Endodermal cell (in vitro differentiated cells): Measurements from ENCODE around the gene TSC22D2. TPM values are rescaled to one million over a fixed set of nuclear protein-coding genes. Genes with fewer than 3 reads are reported as not detected.

Source experiments
- DNase-seq: peaks from one replicate; pipeline ENCODE4 v3.0.0-alpha.2; 2017
- H3K27ac ChIP-seq: 2 replicates; pipeline ENCODE4 v1.5.1; 2013; ENCODE audit warnings: mild to moderate bottlenecking, low read depth, low read length, moderate library complexity
- H3K27me3 ChIP-seq: 2 replicates; pipeline ENCODE4 v1.6.1; 2013; ENCODE audit warnings: mild to moderate bottlenecking, low read length, moderate library complexity; ENCODE audit not compliant: insufficient read depth, control insufficient read depth, poor library complexity, severe bottlenecking
- H3K36me3 ChIP-seq: 2 replicates; pipeline ENCODE4 v1.7.0; 2013; ENCODE audit warnings: mild to moderate bottlenecking, low read length, moderate library complexity; ENCODE audit not compliant: control insufficient read depth, insufficient read depth
- H3K4me1 ChIP-seq: one replicate; pipeline ENCODE4 v1.7.0; 2013; ENCODE audit warnings: low read length; ENCODE audit not compliant: control insufficient read depth, insufficient read depth
- H3K4me3 ChIP-seq: 2 replicates; pipeline ENCODE4 v1.5.1; 2013; ENCODE audit warnings: mild to moderate bottlenecking, low read length, moderate library complexity
- H3K9ac ChIP-seq: 2 replicates; pipeline ENCODE4 v1.6.1; 2013; ENCODE audit warnings: mild to moderate bottlenecking, low read length, moderate library complexity; ENCODE audit not compliant: poor library complexity, severe bottlenecking; ENCODE audit errors: extremely low read depth
- H3K9me3 ChIP-seq: 2 replicates; pipeline ENCODE4 v1.6.1; 2013; ENCODE audit warnings: mild to moderate bottlenecking, low read length, moderate library complexity; ENCODE audit not compliant: control insufficient read depth
- H3K27ac Mint-ChIP-seq: 2 replicates; pipeline ENCODE4 v1.8.0; 2020; ENCODE audit warnings: mixed read lengths
- H3K27me3 Mint-ChIP-seq: 2 replicates; pipeline ENCODE4 v1.8.0; 2021; ENCODE audit warnings: mild to moderate bottlenecking, mixed read lengths; ENCODE audit not compliant: insufficient read depth
- H3K36me3 Mint-ChIP-seq: 2 replicates; pipeline ENCODE4 v1.8.0; 2020; ENCODE audit warnings: low read depth, mixed read lengths
- H3K4me1 Mint-ChIP-seq: 2 replicates; pipeline ENCODE4 v1.8.0; 2020; ENCODE audit warnings: mixed read lengths
- H3K4me3 Mint-ChIP-seq: 2 replicates; pipeline ENCODE4 v1.8.0; 2020; ENCODE audit warnings: mild to moderate bottlenecking, moderate library complexity, mixed read lengths
- H3K9me3 Mint-ChIP-seq: 2 replicates; pipeline ENCODE4 v1.8.0; 2020; ENCODE audit warnings: mild to moderate bottlenecking, mixed read lengths
- CTCF ChIP-seq: fragments of 200-600 bp; sonication (generic); conservative IDR thresholded peaks from 2 replicates; pipeline ENCODE4 v1.5.0; 2021; ENCODE audit warnings: antibody characterized with exemption, mild to moderate bottlenecking
- WGBS, 2 experiments: methylation state at CpG; one replicate each; pipeline versions ENCODE4 v1.1.5 to v1.1.7; 2013; ENCODE audit warnings: missing lambda C conversion rate in 2 of 2, mixed read lengths in 1 of 2; ENCODE audit not compliant: insufficient coverage in 1 of 2, insufficient read length in 1 of 2; 5-methylcytosine and 5-hydroxymethylcytosine counted together
- total RNA-seq, 2 donors: library from RNA; stranded (reverse); fragmentation: NEBNext Ultra II Directional in 1 of 2; extraction: Animal tissue kit (Norgen Biotek cat#: 25700) in 1 of 2; gene quantifications; 2 replicates in 1 of 2; 3 replicates in 1 of 2; pipeline ENCODE4 v1.2.1, GENCODE V29; 2021

TSC22D2 gene
- total RNA-seq, 2 donors from 2014 or later = 25.6 to 29.1 TPM

GRCh38 chr3:150484410-150484809 lies 76.3 kb downstream of the TSC22D2 start:
- Mint-ChIP-seq H3K4me3 (no peak overlapping the region), H3K9me3 (peaks cover 8% of the 10 kb centered on the region)
- no peaks in the 10 kb centered on the region for H3K4me1 ChIP-seq

GRCh38 chr3:150488867-150489266 lies 80.8 kb downstream of the TSC22D2 start:
- Mint-ChIP-seq H3K4me1 (no peaks in the 10 kb centered on the region), H3K36me3 (no peaks in the 10 kb centered on the region), H3K9me3 (peaks cover 8% of the 10 kb centered on the region), H3K27ac (no peak overlapping the region), H3K4me3 (no peak overlapping the region), H3K27me3 (no peaks in the 10 kb centered on the region)
- DNase-seq = no peak
- H3K4me3 ChIP-seq = no peak overlapping the region
- no peak for TF ChIP-seq CTCF
- H3K27me3 ChIP-seq = no peaks in the 10 kb centered on the region
- peaks cover 11% of the 10 kb centered on the region for H3K9me3 ChIP-seq
- WGBS, 2 experiments = 100% methylated on average over 1 to 2 of the region's 2 CpGs
- no peak overlapping the region for H3K9ac ChIP-seq
- H3K4me1 ChIP-seq = no peaks in the 10 kb centered on the region
- H3K27ac ChIP-seq = no peak overlapping the region
- H3K36me3 ChIP-seq = no peaks in the 10 kb centered on the region

More at GRCh38 chr3:150484410-150484809, 76.3 kb downstream of the TSC22D2 start:
- Histone ChIP-seq H3K9me3 (peaks cover 11% of the 10 kb centered on the region), H3K27me3 (no peaks in the 10 kb centered on the region), H3K4me3 (no peak overlapping the region), H3K36me3 (no peaks in the 10 kb centered on the region), H3K27ac (no peak overlapping the region), H3K9ac (no peak overlapping the region)
- Mint-ChIP-seq H3K4me1 (no peaks in the 10 kb centered on the region), H3K27me3 (no peaks in the 10 kb centered on the region), H3K36me3 (no peaks in the 10 kb centered on the region), H3K27ac (no peak overlapping the region)
- TF ChIP-seq CTCF = no peak
- DNase-seq = no peak
- no CpG with 5 or more reads among the region's 1 CpG for WGBS, 2 experiments

GRCh38 chr3:150490277-150490986 lies 82.3 kb downstream of the TSC22D2 start:
- no peak overlapping the region for H3K27ac Mint-ChIP-seq
- Histone ChIP-seq H3K4me1 (no peaks in the 10 kb centered on the region), H3K9me3 (peaks cover 4% of the 10 kb centered on the region), H3K4me3 (no peak overlapping the region), H3K36me3 (no peaks in the 10 kb centered on the region), H3K27me3 (no peaks in the 10 kb centered on the region), H3K9ac (no peak overlapping the region), H3K27ac (no peak overlapping the region)
- TF ChIP-seq CTCF = no peak
- no peaks in the 10 kb centered on the region for H3K36me3 Mint-ChIP-seq
- no peak for DNase-seq
- peaks cover 8% of the 10 kb centered on the region for H3K9me3 Mint-ChIP-seq
- no peaks in the 10 kb centered on the region for H3K27me3 Mint-ChIP-seq
- H3K4me3 Mint-ChIP-seq = no peak overlapping the region
- peaks cover 3% of the 10 kb centered on the region for H3K4me1 Mint-ChIP-seq
- WGBS, 2 experiments = 93 to 100% methylated on average over 2 of the region's 2 CpGs
